Subcutaneous adipose tissue (tissue), 4 donors: ENCODE measurements around the gene ZNF429. TPM values are rescaled to one million over a fixed set of nuclear protein-coding genes. Genes with fewer than 3 reads are reported as not detected.

ENCODE experiments used
- CTCF ChIP-seq: fragments of 450-650 bp; IDR thresholded peaks from one replicate; pipeline ENCODE4 v1.5.1; 2016; ENCODE audit warnings: low read depth, mild to moderate bottlenecking, control low read depth, antibody characterized with exemption, moderate library complexity
- total RNA-seq, 4 donors: library from RNA; depleted of rRNA; stranded (reverse); fragments of >200 nt; gene quantifications; one replicate each; pipeline ENCODE4 v1.1.0, GENCODE V29; 2016

ZNF429 gene
- total RNA-seq, 4 donors from 2014 or later: 6.8 to 15.9 (median 13.2) TPM

GRCh38 chr19:21576481-21576880 is 71.1 kb downstream of the ZNF429 start:
- no peak for TF ChIP-seq CTCF

GRCh38 chr19:21580101-21580500 is 74.7 kb downstream of the ZNF429 start:
- TF ChIP-seq CTCF: no peak

GRCh38 chr19:21580818-21581217 is 75.4 kb downstream of the ZNF429 start:
- TF ChIP-seq CTCF: no peak

- TF ChIP-seq CTCF: no peak
These were observed 76.3 kb downstream of the ZNF429 start for GRCh38 chr19:21581646-21582240.

GRCh38 chr19:21584537-21584936 is 79.1 kb downstream of the ZNF429 start:
- TF ChIP-seq CTCF: no peak

GRCh38 chr19:21585281-21585890 is 80.0 kb downstream of the ZNF429 start:
- TF ChIP-seq CTCF: no peak

GRCh38 chr19:21586311-21587116 is 81.1 kb downstream of the ZNF429 start:
- TF ChIP-seq CTCF: no peak
